ENCODE measurements around the gene SCAF11.

Gene SCAF11

GRCh38 chr12:45938566-45938965 is 51.8 kb downstream of the SCAF11 start:
- ChIA-PET POLR2A (no interaction called here), CTCF (no interaction called here)
- TF ChIP-seq, protein P1, sequence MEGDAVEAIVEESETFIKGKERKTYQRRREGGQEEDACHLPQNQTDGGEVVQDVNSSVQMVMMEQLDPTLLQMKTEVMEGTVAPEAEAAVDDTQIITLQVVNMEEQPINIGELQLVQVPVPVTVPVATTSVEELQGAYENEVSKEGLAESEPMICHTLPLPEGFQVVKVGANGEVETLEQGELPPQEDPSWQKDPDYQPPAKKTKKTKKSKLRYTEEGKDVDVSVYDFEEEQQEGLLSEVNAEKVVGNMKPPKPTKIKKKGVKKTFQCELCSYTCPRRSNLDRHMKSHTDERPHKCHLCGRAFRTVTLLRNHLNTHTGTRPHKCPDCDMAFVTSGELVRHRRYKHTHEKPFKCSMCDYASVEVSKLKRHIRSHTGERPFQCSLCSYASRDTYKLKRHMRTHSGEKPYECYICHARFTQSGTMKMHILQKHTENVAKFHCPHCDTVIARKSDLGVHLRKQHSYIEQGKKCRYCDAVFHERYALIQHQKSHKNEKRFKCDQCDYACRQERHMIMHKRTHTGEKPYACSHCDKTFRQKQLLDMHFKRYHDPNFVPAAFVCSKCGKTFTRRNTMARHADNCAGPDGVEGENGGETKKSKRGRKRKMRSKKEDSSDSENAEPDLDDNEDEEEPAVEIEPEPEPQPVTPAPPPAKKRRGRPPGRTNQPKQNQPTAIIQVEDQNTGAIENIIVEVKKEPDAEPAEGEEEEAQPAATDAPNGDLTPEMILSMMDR (IDR thresholded peaks at IDR 0.05; ENCODE audit: insufficient read depth, low read length, missing control alignments): no peak
- no peak overlapping the region for H3K4me3 ChIP-seq (ENCODE audit: low read depth, low read length)
- DNase-seq (ENCODE audit: low read depth, low spot score): no peak

DNA sequence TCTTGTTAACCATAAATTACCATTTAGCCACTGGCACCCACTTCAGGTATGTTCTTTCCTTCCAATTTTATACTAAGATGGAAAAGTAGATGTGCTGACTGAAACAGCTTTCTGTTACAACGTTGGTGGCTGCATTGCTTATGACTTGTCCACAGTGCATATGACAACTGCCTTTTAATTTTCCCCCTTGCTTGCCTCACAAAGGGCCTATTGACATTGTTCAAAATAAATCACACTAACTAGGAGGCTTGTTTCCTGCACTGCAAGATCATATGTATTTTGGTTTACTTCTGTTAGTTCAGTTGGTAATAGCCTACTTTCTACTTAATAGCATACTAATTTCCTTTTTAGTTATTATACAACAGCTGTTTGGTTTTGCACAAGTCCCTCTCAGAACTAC is 55.4 kb downstream of the SCAF11 start:
- H3K4me3 ChIP-seq (ENCODE audit: low read depth, low read length): no peak overlapping the region
- ChIA-PET POLR2A (no interaction called here), CTCF (interaction anchor here (1.0 to 1.9 kb wide), 2 partner anchors 9 to 391 kb away, joined by 3 to 4 read pairs; no protein-coding TSS in a partner anchor)
- TF ChIP-seq, protein P1 (IDR thresholded peaks at IDR 0.05; ENCODE audit: insufficient read depth, low read length, missing control alignments): no peak
- no peak for DNase-seq (ENCODE audit: low read depth, low spot score)

GRCh38 chr12:45933504-45933903 is 56.9 kb downstream of the SCAF11 start:
- CTCF ChIA-PET: interaction anchor here (1.4 to 1.9 kb wide), 2 partner anchors 57 to 390 kb away, joined by 3 to 4 read pairs; no protein-coding TSS in a partner anchor
- POLR2A ChIA-PET: no interaction called here

DNA sequence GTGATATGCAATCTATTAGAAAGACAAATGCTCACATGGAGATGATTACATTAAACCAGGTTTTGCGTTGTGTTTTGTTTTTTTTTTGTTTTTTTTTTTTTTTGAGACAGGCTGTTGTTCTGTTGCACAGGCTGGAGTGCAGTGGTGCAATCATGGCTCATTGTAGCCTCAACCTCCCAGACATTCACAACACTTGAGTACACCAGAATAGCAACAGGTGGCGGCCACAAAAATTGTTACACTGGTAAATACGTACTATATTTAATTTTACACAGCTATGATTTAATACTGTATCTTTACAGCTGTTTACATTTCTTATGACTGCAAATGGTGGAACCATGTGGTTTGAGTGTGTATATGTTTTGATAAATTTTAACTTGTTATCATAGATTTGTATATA is 60.0 kb downstream of the SCAF11 start:
- POLR2A ChIA-PET: no interaction called here
- CTCF ChIA-PET: interaction anchor here (0.8 to 1.4 kb wide), 2 partner anchors 10 to 168 kb away, joined by 3 to 4 read pairs; no protein-coding TSS in a partner anchor
- DNase-seq (ENCODE audit: low read depth, low spot score): no peak
- H3K4me3 ChIP-seq (ENCODE audit: low read depth, low read length): no peak overlapping the region
- TF ChIP-seq, protein P1 (IDR thresholded peaks at IDR 0.05; ENCODE audit: insufficient read depth, low read length, missing control alignments): no peak

More at GRCh38 chr12:45933504-45933903, 56.9 kb downstream of the SCAF11 start:
- no peak overlapping the region for H3K4me3 ChIP-seq (ENCODE audit: low read depth, low read length)
- TF ChIP-seq, protein P1 (IDR thresholded peaks at IDR 0.05; ENCODE audit: insufficient read depth, low read length, missing control alignments): no peak
- no peak for DNase-seq (ENCODE audit: low read depth, low spot score)

- ChIA-PET CTCF (interaction anchor here (0.7 kb wide), 1 partner anchor 171 kb away, joined by 3 read pairs; no protein-coding TSS in a partner anchor), POLR2A (no interaction called here)
- no peak overlapping the region for H3K4me3 ChIP-seq (ENCODE audit: low read depth, low read length)
- TF ChIP-seq, protein P1 (IDR thresholded peaks at IDR 0.05; ENCODE audit: insufficient read depth, low read length, missing control alignments): no peak
- DNase-seq (ENCODE audit: low read depth, low spot score): no peak
Measured at GRCh38 chr12:45928309-45928708, 62.1 kb downstream of the SCAF11 start.

DNA sequence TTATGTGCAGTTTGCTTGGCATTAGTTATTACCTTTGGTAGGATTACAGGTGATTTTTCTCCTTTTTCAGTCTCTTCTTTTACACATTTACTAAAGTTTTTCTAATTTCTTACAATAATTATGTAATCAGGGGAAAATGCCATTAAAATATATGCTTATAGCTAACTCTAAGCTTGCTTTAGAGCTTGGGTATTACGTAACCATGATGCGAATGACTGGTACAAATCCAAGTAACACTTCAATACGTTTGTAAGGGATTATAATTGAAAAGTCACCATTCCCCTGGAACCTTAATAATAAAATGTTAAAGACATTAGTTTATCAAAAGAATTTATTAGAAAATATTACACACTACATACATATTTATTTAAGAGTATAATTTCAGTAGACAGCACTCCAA is 71.6 kb downstream of the SCAF11 start:
- ChIA-PET CTCF (interaction anchor here (0.9 kb wide), 1 partner anchor 26 kb away, joined by 3 read pairs; no protein-coding TSS in a partner anchor), POLR2A (no interaction called here)
- TF ChIP-seq, protein P1 (IDR thresholded peaks at IDR 0.05; ENCODE audit: insufficient read depth, low read length, missing control alignments): no peak
- no peak for DNase-seq (ENCODE audit: low read depth, low spot score)
- H3K4me3 ChIP-seq (ENCODE audit: low read depth, low read length): no peak overlapping the region

Measured in AG04449 (cell line).